Activated CD4-positive, CD25-positive, alpha-beta regulatory T cell (primary cell): ENCODE measurements around the gene VWA2.

Experiments
- DNase-seq, 4 experiments: peaks; one replicate each; lab custom pipeline; 2025; lab: John Stamatoyannopoulos, UW

VWA2 gene

GRCh38 chr10:114239117-114239993, at the start of gene VWA2:
Gene VWA2, plus strand, starts transcription at chr10:114239254. Its CDS starts 9,460 bp downstream, at chr10:114248714.
- no peak for DNase-seq

DNA sequence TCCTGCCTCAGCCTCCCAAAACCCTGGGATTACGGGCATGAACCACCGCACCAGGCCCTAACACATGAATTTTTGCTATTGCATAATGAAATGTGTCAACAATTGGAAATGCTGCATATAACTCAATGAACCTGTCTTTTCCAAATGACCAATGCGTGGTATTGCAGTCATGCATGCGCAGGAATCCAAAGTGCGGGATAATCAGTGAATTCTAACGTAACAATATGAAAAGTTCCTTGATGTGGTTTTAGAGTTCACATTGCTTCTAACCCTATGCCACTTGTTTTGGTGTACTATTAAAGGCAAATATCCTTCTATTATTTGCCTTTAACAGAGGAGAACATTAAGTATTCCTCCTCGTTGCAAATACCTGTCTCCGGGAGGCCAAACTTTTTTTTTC, 49.4 kb upstream of the VWA2 start:
- no peak for DNase-seq

DNA sequence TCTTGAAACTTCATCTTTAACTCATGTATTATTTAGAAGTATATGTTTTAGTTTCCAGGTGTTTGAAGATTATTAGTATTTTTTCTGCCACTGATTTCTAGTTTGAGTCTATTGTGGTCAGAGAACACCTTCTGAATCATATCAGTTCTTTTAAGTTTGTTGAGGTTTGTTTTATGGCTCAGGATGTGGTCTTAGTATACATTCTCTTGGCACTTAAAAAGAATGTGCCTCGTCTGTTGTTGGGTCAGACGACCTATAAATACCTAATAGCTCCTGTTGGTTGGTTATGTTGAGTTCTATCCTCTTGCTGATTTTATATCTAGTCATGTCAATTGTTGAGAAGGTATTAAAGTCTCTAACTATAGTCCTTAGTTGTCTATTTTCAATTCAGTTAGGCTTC, 44.0 kb upstream of the VWA2 start:
- DNase-seq, result no peak

- no peak for DNase-seq
Measured at GRCh38 chr10:114199239-114199638, 39.8 kb upstream of the VWA2 start.

DNA sequence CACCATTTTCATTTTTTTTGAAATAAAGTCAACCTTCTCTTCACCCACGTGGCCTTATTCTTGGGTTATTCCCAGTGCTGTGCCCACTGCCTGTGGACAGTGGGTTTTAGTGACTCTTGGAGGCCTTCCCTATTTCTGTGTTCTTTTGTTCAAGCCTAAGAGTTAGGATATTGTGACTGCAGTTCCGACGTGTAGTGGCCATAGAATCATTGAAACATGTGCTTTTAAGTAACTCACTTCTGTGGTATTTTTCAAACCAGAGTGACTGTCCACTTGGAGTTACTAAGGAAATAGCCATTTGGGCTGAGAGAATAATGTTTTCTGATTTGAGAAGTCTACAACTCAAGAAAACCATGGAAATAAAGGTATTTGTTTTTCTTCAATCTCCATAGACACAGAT, 36.2 kb upstream of the VWA2 start:
- DNase-seq, result no peak

GRCh38 chr10:114206902-114207301, 32.2 kb upstream of the VWA2 start:
- DNase-seq, result no peak

GRCh38 chr10:114207349-114207748, 31.7 kb upstream of the VWA2 start:
- no peak for DNase-seq

- DNase-seq, result no peak
Measured at GRCh38 chr10:114208351-114208750, 30.7 kb upstream of the VWA2 start.

GRCh38 chr10:114212153-114212552, 26.9 kb upstream of the VWA2 start:
- no peak for DNase-seq

DNA sequence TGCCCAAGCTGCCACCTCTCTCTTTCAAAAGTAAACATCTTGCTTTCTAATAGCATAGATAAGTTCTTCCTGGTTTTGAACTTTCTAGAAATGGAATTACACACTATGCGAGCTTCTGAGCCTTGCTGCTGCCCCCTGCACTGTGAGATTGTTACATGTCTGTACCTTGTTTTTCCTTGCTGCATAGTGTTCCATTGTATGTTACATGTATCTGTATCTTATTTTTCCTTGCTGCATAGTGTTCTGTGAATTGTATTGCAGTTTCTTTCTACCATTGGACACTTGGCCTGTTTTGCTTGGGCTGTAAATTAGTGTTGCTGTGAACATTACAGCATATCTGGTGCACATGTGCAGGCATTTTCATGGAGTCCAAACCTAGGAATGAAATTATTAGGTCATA, 24.0 kb upstream of the VWA2 start:
- no peak for DNase-seq

DNA sequence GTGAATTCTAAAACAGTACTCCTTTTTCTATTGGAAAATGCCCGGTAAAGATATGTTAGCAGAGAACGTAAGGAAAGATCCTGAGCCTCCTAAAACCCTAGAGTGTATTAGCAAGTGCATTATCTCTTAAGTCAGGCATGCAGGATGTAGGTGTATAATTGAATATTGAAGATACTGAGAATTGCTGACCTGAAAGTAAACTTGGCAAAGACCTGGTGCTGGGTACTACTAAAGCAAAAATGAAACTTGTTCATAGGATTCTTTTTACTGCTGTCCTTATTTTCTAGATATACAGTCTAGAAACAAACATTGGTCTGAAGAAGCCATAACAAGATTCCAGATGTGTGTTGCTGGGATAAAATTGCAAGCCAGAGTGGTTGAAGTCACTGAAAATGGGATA, 18.8 kb upstream of the VWA2 start:
- DNase-seq, result no peak

DNA sequence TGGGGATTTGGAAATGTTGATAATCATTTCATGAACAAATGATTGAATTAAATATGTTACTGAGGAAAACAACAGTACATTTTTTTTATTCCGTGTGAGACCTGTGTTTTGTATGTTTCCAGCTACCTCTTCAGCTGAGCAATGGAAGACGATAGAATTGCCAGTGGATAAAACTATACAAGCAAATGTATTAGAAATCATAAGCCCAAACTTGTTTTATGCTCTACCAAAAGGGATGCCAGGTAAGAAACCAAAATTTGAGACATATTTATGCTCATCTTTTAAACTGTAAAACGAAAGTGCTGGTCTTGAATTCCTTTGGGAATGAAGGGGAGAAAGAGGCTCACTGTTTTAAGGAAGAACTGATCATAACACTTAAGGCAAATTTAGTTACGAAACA, 17.8 kb upstream of the VWA2 start:
- DNase-seq, result no peak

DNA sequence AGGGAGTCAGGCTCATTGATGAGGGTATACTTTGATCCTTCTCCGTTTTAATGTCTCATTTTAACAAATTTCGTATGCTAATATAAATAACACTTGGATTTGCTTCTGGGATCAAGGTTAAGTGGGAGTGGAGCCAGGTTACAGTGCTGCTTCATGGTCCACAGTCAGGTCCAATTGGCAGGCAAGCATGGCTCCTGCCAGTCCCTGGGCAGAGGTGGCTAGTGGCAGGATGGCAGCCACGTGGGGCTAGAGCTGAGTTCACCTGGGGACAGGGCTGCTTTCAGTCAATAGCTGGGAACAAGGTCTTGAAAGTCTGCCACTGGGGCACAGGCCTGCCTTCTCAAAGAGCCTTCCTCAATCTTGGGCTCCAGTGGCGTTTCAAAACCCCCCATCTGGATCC, 16.0 kb upstream of the VWA2 start:
- no peak for DNase-seq

DNA sequence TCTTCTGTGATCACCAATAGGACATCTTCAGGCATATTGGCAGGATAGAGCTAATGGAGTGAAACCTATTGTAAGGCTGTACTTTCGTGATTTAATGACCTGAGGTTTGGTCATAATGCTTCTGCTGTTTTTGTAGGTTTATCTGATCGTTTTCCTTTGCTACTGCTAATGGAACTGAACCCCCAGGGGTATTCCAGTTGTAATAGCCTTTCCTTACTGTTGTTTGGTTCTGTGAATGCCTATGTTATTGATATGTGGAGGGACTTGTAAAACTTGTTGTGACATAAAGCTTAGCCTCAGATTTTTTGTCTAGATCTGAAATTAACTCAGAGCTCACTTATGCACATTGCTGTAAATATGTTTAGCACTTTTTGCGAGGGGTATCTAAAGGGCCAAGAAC, 10.9 kb upstream of the VWA2 start:
- no peak for DNase-seq

GRCh38 chr10:114232561-114233176, 6.4 kb upstream of the VWA2 start:
- DNase-seq, result no peak

- no peak for DNase-seq
Measured at GRCh38 chr10:114233482-114233881, 5.6 kb upstream of the VWA2 start.

DNA sequence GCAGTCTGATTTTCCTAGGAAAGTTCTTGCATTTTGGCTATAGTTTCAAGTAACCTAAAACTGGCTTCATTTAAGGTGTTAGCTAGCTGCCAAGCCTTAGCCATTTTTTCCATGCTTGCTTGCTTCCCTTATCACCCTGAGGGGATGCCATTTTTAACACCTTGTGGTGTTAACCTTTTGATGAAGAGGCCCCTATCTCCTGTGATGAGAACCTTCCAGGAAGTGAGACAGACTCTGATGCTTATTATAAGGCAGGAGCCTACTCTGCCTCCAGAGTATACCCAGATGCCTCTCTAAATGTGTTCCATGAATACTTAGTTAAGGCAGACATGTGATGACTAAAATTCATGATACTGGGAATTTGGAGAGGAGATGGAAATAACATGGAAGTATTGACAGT, 4.9 kb upstream of the VWA2 start:
- DNase-seq, result no peak

- DNase-seq, result no peak
Measured at GRCh38 chr10:114239994-114240345, 916 bp downstream of the VWA2 start.

- no peak for DNase-seq
Measured at GRCh38 chr10:114242235-114242634, 3.2 kb downstream of the VWA2 start.

DNA sequence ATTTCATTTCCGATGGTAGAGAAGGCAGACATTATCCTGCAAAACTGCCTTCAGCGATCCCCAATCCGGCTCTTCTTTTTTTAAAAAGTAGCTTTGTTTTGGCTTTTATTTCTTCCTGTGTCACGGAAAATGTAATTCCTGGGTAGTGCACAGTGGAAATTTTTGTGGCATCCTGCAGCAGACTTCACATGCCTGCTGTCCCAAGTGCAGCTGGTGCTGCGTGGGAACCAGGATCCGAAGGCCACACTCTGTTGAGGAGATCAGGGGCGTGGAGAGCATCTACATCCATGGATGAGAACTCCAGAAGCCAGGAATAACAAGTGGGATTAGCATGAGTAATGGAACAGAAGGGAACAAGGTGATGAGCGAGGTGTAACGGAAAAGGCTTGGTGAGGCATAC, 4.6 kb downstream of the VWA2 start:
- DNase-seq, result no peak

GRCh38 chr10:114244126-114244525, 5.1 kb downstream of the VWA2 start:
- no peak for DNase-seq

- no peak for DNase-seq
Measured at GRCh38 chr10:114245121-114245791, 6.2 kb downstream of the VWA2 start.

GRCh38 chr10:114246679-114247305, 7.7 kb downstream of the VWA2 start:
- no peak for DNase-seq
